HFFc6 (cell line): ENCODE measurements around the gene CNTFR. TPM values are rescaled to one million over a fixed set of nuclear protein-coding genes. Genes with fewer than 3 reads are reported as not detected.

Experiments
- DNase-seq: peaks from one replicate; pipeline ENCODE4 v3.0.0-alpha.2; 2018
- H3K27ac Mint-ChIP-seq: 2 replicates; pipeline ENCODE4 v1.8.0; 2020; ENCODE audit warnings: mild to moderate bottlenecking, mixed read lengths
- H3K27me3 Mint-ChIP-seq: 2 replicates; pipeline ENCODE4 v1.8.0; 2021; ENCODE audit warnings: mild to moderate bottlenecking, moderate library complexity, mixed read lengths; ENCODE audit not compliant: insufficient read depth
- H3K36me3 Mint-ChIP-seq: 2 replicates; pipeline ENCODE4 v1.8.0; 2021; ENCODE audit warnings: low read depth, mixed read lengths
- H3K4me1 Mint-ChIP-seq: 2 replicates; pipeline ENCODE4 v1.8.0; 2020; ENCODE audit warnings: low read depth, mixed read lengths
- H3K4me3 Mint-ChIP-seq: 2 replicates; pipeline ENCODE4 v1.8.0; 2020; ENCODE audit warnings: mild to moderate bottlenecking, moderate library complexity, mixed read lengths
- H3K9me3 Mint-ChIP-seq: 2 replicates; pipeline ENCODE4 v1.8.0; 2020; ENCODE audit warnings: mild to moderate bottlenecking, mixed read lengths
- total RNA-seq, 6 experiments: library from RNA; stranded (reverse); fragmentation: NEBNext Ultra II Directional; extraction: Animal tissue kit (Norgen Biotek cat#: 25700); gene quantifications; 2 replicates in 1 of 6; 3 replicates in 5 of 6; pipeline ENCODE4 v1.2.3, GENCODE V29; 2021
- TF ChIP-seq, protein P1 (sequence below): fragments of 200-600 bp; sonication (generic); IDR thresholded peaks from 2 replicates; pipeline ENCODE4 v1.5.0; 2021; ENCODE audit warnings: antibody characterized with exemption, mild to moderate bottlenecking

CNTFR gene
- total RNA-seq, 6 experiments from 2014 or later, result not detected

GRCh38 chr9:34574571-34574970, 15.0 kb downstream of the CNTFR start:
- Mint-ChIP-seq H3K36me3 (no peaks in the 10 kb centered on the region), H3K9me3 (no peaks in the 10 kb centered on the region), H3K27ac (no peak overlapping the region), H3K4me3 (no peak overlapping the region), H3K4me1 (no peaks in the 10 kb centered on the region), H3K27me3 (peaks cover 42% of the 10 kb centered on the region)
- no peak for DNase-seq
- TF ChIP-seq, protein P1, sequence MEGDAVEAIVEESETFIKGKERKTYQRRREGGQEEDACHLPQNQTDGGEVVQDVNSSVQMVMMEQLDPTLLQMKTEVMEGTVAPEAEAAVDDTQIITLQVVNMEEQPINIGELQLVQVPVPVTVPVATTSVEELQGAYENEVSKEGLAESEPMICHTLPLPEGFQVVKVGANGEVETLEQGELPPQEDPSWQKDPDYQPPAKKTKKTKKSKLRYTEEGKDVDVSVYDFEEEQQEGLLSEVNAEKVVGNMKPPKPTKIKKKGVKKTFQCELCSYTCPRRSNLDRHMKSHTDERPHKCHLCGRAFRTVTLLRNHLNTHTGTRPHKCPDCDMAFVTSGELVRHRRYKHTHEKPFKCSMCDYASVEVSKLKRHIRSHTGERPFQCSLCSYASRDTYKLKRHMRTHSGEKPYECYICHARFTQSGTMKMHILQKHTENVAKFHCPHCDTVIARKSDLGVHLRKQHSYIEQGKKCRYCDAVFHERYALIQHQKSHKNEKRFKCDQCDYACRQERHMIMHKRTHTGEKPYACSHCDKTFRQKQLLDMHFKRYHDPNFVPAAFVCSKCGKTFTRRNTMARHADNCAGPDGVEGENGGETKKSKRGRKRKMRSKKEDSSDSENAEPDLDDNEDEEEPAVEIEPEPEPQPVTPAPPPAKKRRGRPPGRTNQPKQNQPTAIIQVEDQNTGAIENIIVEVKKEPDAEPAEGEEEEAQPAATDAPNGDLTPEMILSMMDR, result no peak

DNA sequence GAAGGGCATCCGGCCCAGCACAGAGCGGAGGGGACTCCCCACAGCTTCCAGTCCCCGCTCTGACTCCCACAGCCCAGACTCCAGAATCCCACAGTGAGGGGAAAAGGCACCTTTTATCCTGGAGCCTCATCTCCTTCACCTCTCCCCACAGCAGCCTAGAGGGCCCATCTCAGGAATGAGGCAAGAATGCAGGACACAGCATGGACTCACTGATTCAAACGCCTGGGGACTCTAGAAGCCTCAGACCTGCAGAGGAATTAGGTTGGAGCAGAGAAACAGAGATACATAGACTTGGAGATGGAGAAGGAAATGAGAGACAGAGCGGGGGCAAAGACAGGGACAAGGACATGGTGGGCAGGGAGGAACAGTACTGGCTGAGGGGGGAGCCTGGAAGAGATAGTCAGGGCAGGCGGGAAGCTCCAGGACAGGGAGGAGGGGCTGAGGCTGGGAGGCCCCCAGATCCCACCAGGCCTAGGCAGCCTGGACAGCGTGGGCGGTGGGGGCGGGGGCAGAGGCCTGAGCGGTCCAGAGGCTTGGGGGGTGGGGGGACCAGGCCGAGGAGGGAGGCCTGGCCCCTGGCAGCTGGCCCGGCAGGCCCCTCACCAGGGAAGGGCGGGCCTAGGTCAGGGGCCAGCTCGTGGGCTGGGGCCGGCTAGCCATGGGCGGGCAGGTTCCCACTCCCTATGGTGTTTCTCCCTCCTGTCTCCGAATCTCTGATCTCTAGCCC, 15.8 kb downstream of the CNTFR start:
- no peak overlapping the region for H3K27ac Mint-ChIP-seq
- no peaks in the 10 kb centered on the region for H3K4me1 Mint-ChIP-seq
- no peaks in the 10 kb centered on the region for H3K9me3 Mint-ChIP-seq
- TF ChIP-seq, protein P1, result no peak
- H3K36me3 Mint-ChIP-seq, result no peaks in the 10 kb centered on the region
- no peak overlapping the region for H3K4me3 Mint-ChIP-seq
- peaks cover 39% of the 10 kb centered on the region for H3K27me3 Mint-ChIP-seq
- no peak for DNase-seq

DNA sequence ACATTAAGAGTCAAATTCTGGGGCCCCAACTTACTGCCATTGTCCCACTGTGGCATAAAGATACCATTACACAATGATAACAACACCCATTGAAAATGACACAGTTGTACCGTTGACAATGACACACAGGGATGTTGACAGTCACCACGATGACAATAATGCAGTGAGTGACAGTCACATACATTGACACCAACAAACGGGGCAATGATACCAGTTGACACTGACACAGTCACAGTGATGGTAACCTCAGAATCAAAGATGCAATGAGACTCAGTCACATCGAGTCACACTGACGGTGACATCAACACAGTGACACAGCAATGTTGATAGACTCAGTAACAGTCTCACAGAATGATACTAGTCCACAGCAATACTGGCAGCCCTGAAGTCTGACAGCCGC, 16.9 kb downstream of the CNTFR start:
- Mint-ChIP-seq H3K36me3 (no peaks in the 10 kb centered on the region), H3K4me3 (no peak overlapping the region), H3K9me3 (no peaks in the 10 kb centered on the region), H3K27me3 (peaks cover 43% of the 10 kb centered on the region), H3K27ac (no peak overlapping the region), H3K4me1 (no peaks in the 10 kb centered on the region)
- DNase-seq, result no peak
- TF ChIP-seq, protein P1, result no peak

GRCh38 chr9:34572092-34572491, 17.4 kb downstream of the CNTFR start:
- H3K36me3 Mint-ChIP-seq, result no peaks in the 10 kb centered on the region

DNA sequence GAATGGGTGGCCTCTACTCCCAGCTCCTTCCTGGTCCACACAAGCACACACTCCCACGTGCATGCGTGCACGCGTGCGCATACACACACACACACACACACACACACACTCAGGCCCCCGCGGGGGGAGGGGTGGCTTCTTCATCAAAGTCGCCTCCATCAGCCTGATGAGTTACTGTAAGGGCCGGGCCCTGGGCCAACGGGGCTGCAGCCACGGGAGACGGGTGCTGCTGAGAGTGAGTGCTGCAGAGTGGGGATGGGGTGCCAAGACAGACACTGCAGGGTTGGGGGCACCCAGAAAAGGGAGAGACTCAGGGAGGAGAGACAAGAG, 18.1 kb downstream of the CNTFR start:
- H3K4me1 Mint-ChIP-seq, result no peaks in the 10 kb centered on the region
- H3K4me3 Mint-ChIP-seq, result no peak overlapping the region
- TF ChIP-seq, protein P1, result no peak
- no peaks in the 10 kb centered on the region for H3K9me3 Mint-ChIP-seq
- H3K27ac Mint-ChIP-seq, result no peak overlapping the region
- H3K27me3 Mint-ChIP-seq, result peaks cover 42% of the 10 kb centered on the region
- DNase-seq, result no peak
- no peaks in the 10 kb centered on the region for H3K36me3 Mint-ChIP-seq

More at GRCh38 chr9:34572092-34572491, 17.4 kb downstream of the CNTFR start:
- Mint-ChIP-seq H3K27me3 (peaks cover 41% of the 10 kb centered on the region), H3K27ac (no peak overlapping the region), H3K4me3 (no peak overlapping the region), H3K9me3 (no peaks in the 10 kb centered on the region), H3K4me1 (no peaks in the 10 kb centered on the region)
- no peak for DNase-seq
- TF ChIP-seq, protein P1, result no peak
